PC-9 (cell line): ENCODE results near the gene EPHA7. TPM values are rescaled to one million over a fixed set of nuclear protein-coding genes. Genes with fewer than 3 reads are reported as not detected.

ENCODE experiments used
- BruUV-seq: library from RNA; stranded (reverse); fragments of 400-500 nt; replicated peaks from 2 replicates; lab custom pipeline; 2021; lab: Mats Ljungman, UMichigan
- CTCF ChIA-PET: fragments of 300-600 bp; sonication (Branson Sonifier 250); formaldehyde crosslinking; loops from one replicate; lab custom pipeline; 2022; ENCODE audit warnings: antibody characterized with exemption; lab: Charles Lee
- POLR2A ChIA-PET: fragments of 300-600 bp; sonication (Branson Sonifier 250); formaldehyde crosslinking; loops from one replicate; lab custom pipeline; 2022; ENCODE audit warnings: antibody characterized with exemption; ENCODE audit not compliant: unreplicated experiment; lab: Charles Lee
- DNase-seq, 2 experiments: peaks; one replicate each; pipeline versions ENCODE4 v3.0.0 to v3.0.0-alpha.2; 2015 to 2022; ENCODE audit warnings: mixed read lengths in 1 of 2
- H2AFZ ChIP-seq: fragments of 200-600 bp; sonication (generic); 2 replicates; pipeline ENCODE4 v1.8.1; 2017; ENCODE audit warnings: antibody characterized with exemption
- H3F3A ChIP-seq: fragments of 200-600 bp; sonication (generic); 2 replicates; pipeline ENCODE4 v1.8.1; 2017; ENCODE audit warnings: antibody characterized with exemption, mild to moderate bottlenecking, low read depth; ENCODE audit not compliant: insufficient read depth
- H3K27ac ChIP-seq: fragments of 200-600 bp; sonication (generic); 2 replicates; pipeline ENCODE4 v1.6.1; 2016; ENCODE audit warnings: mixed run types
- H3K27me3 ChIP-seq: fragments of 200-600 bp; sonication (generic); 2 replicates; pipeline ENCODE4 v1.6.1; 2016; ENCODE audit warnings: low read depth, mixed run types; ENCODE audit not compliant: insufficient read depth
- H3K36me3 ChIP-seq: fragments of 200-600 bp; sonication (generic); 2 replicates; pipeline ENCODE4 v1.6.1; 2016; ENCODE audit warnings: low read depth, mixed run types
- H3K4me1 ChIP-seq: fragments of 200-600 bp; sonication (generic); replicated peaks from 2 replicates; pipeline ENCODE4 v1.6.1; 2016; ENCODE audit warnings: mixed run types; ENCODE audit not compliant: insufficient read depth
- H3K4me2 ChIP-seq: fragments of 200-600 bp; sonication (generic); 2 replicates; pipeline ENCODE4 v1.6.1; 2017; ENCODE audit warnings: mixed run types
- H3K4me3 ChIP-seq: fragments of 200-600 bp; sonication (generic); 2 replicates; pipeline ENCODE4 v1.6.1; 2016; ENCODE audit warnings: mixed run types
- H3K79me2 ChIP-seq: fragments of 200-600 bp; sonication (generic); 2 replicates; pipeline ENCODE4 v1.6.1; 2017; ENCODE audit warnings: low read depth, mixed run types
- H3K9me2 ChIP-seq: fragments of 200-600 bp; sonication (generic); 2 replicates; pipeline ENCODE4 v1.8.1; 2017; ENCODE audit warnings: mild to moderate bottlenecking; ENCODE audit not compliant: insufficient read depth
- H3K9me3 ChIP-seq: fragments of 200-600 bp; sonication (generic); 2 replicates; pipeline ENCODE4 v1.8.1; 2016; ENCODE audit warnings: low read depth; ENCODE audit not compliant: insufficient read depth
- H4K20me1 ChIP-seq: fragments of 200-600 bp; sonication (generic); 2 replicates; pipeline ENCODE4 v1.8.1; 2017; ENCODE audit not compliant: insufficient read depth
- EZH2 ChIP-seq: fragments of 200-600 bp; sonication (generic); IDR thresholded peaks from 2 replicates; pipeline ENCODE4 v1.8.0; 2017; ENCODE audit warnings: antibody characterized with exemption, low read depth
- intact Hi-C: fragments of 100-400 bp; cut with micrococcal nuclease; formaldehyde crosslinking; loops from one replicate; pipeline ENCODE4 v1.10.0; 2022; ENCODE audit not compliant: unreplicated experiment
- total RNA-seq: library from RNA; stranded (reverse); gene quantifications from 2 replicates; pipeline ENCODE4 v1.2.3, GENCODE V29; 2021
- TF ChIP-seq, protein P1 (sequence below): fragments of 200-600 bp; sonication (generic); conservative IDR thresholded peaks from 2 replicates; pipeline ENCODE4 v1.6.1; 2017; ENCODE audit warnings: mixed run types, antibody characterized with exemption, mild to moderate bottlenecking, moderate library complexity

The EPHA7 gene
- total RNA-seq, 1 experiment from 2014 or later, result 0.57 TPM

DNA sequence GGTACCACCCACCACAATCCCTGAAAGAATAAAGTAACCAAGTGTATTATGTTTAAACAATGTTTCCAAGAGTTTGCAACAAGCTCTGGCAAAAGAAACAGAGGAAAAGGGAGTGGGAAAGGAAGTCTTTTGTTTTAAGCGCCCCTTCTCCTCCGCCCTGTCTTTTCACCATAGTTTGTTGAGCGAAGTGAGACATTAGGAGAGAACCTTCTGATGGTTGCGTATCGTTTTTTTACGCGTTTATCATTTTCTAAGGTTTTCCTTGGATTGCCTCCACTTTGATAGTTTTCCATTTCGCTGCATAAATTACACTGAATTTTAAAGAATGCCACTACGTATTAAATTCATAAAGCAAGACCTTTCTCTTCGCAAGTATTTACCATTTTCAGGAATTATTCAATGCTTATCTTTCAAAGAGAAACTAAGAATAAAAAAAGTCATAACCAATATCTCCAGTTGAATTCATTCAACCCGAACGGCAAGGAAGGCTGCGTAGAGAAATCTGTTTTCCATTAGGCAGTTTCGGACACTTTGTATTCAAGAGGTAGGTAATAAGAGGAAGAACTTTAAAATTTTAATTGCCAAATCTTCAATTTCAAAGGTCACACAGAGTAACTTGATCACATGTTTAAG is 920 bp upstream of the EPHA7 start:
- Histone ChIP-seq H3K9me3 (no peaks in the 10 kb centered on the region), H3K27me3 (no peaks in the 10 kb centered on the region), H3K4me3 (peak overlapping the region; percentile 50; the same call in 1 of the 2 replicates), H3K79me2 (no peaks in the 10 kb centered on the region), H4K20me1 (no peaks in the 10 kb centered on the region), H3F3A (no peaks in the 10 kb centered on the region), H2AFZ (no peak overlapping the region), H3K4me2 (peak overlapping the region; percentile 81; the same call in 1 of the 2 replicates), H3K36me3 (no peaks in the 10 kb centered on the region), H3K4me1 (no peaks in the 10 kb centered on the region), H3K9me2 (no peaks in the 10 kb centered on the region), H3K27ac (no peak overlapping the region)
- intact Hi-C loops, result loop anchor here (5.0 kb wide), 1 partner anchor 608 kb away; no protein-coding TSS in a partner anchor
- POLR2A ChIA-PET, result interaction anchor here (0.6 to 0.7 kb wide), 3 partner anchors 474 to 641 kb away, joined by 3 to 6 read pairs (median 5); no protein-coding TSS in a partner anchor
- no peak for DNase-seq
- TF ChIP-seq, protein P1, sequence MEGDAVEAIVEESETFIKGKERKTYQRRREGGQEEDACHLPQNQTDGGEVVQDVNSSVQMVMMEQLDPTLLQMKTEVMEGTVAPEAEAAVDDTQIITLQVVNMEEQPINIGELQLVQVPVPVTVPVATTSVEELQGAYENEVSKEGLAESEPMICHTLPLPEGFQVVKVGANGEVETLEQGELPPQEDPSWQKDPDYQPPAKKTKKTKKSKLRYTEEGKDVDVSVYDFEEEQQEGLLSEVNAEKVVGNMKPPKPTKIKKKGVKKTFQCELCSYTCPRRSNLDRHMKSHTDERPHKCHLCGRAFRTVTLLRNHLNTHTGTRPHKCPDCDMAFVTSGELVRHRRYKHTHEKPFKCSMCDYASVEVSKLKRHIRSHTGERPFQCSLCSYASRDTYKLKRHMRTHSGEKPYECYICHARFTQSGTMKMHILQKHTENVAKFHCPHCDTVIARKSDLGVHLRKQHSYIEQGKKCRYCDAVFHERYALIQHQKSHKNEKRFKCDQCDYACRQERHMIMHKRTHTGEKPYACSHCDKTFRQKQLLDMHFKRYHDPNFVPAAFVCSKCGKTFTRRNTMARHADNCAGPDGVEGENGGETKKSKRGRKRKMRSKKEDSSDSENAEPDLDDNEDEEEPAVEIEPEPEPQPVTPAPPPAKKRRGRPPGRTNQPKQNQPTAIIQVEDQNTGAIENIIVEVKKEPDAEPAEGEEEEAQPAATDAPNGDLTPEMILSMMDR, result no peak
- TF ChIP-seq EZH2, result no peak
- BruUV-seq, result no TSS peak
- CTCF ChIA-PET, result no interaction called here

DNA sequence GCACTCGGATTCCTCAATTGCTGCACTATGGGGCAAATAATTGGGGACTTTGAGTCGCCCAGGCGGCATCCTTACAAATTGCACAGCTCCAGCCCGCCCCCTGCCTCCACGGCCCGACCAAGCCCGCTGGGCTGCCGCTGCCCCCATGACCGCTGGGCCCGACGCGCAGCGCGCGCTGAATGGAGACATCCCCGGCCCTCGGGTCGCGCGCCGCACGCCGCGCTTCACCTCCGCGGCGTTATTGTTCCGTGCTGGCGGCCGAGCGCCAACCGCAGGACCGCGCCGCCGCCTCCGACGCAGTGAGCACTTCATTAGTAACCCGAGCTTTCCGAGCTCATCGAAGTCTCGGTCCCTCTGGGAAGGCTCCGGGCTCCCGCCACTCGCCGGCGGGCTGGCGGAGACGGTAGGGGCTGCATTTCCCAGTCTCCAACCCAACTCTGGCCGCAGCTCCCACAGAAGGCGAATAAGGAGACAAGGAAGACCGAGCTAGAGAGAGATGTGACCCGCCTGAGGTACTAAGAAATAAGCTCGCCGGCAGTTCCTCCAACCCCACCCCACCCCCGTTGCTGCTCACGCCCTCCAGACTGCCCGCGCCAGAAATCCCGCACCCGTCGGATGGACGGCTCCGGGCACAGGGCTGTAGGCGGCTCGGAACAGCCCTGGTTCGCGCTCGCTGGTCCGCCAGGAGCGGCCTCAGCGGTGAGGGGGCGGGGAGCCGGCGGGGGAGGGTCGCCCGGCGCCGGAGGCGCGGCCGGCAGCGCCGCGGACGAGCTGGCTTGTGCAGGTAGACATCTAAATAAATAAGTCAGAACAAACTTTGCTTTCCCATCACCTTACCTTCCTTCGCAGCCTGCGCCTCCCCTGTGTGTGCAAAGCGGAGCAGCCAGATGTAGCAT is 703 bp downstream of the EPHA7 start:
- H3K27me3 ChIP-seq, result no peaks in the 10 kb centered on the region
- no TSS peak for BruUV-seq
- intact Hi-C loops, result no loop called here
- CTCF ChIA-PET, result interaction anchor here (0.7 kb wide), 2 partner anchors 161 to 638 kb away, joined by 3 read pairs; no protein-coding TSS in a partner anchor
- no peaks in the 10 kb centered on the region for H4K20me1 ChIP-seq
- H3F3A ChIP-seq, result no peaks in the 10 kb centered on the region
- POLR2A ChIA-PET, result interaction anchor here (0.9 kb wide), 1 partner anchor 439 kb away, joined by 3 read pairs; no protein-coding TSS in a partner anchor
- no peaks in the 10 kb centered on the region for H3K9me3 ChIP-seq
- peak in 1 of 2 experiments; percentile 45 for DNase-seq
- H3K27ac ChIP-seq, result no peak overlapping the region
- no peak for TF ChIP-seq EZH2
- TF ChIP-seq, protein P1, result no peak
- H3K9me2 ChIP-seq, result no peaks in the 10 kb centered on the region
- H2AFZ ChIP-seq, result peak overlapping the region; percentile 69
- H3K4me1 ChIP-seq, result no peaks in the 10 kb centered on the region
- H3K4me3 ChIP-seq, result peak overlapping the region; percentile 50
- H3K79me2 ChIP-seq, result no peaks in the 10 kb centered on the region
- H3K36me3 ChIP-seq, result no peaks in the 10 kb centered on the region
- H3K4me2 ChIP-seq, result peak overlapping the region; percentile 81

DNA sequence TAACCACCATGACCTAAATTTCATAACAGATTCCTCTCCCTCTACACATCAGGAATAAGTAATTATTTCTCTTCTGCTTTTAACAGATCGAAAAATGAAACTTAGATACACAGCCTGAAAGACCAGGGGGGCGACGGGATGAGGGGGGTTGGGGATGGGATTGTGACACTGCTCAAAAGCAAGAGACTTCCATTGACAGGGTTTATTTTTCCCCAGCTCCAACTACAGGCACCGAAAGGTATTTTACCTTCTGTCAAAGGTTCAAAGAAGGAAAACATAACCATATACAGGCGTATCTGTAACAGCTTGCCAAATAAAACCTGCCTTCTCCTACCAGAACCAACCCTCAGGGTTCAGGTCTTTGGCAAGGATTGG is 1.3 kb downstream of the EPHA7 start:
- TF ChIP-seq EZH2, result no peak
- TF ChIP-seq, protein P1, result no peak
- Histone ChIP-seq H3K4me1 (no peaks in the 10 kb centered on the region), H3K27ac (no peak overlapping the region), H3F3A (no peaks in the 10 kb centered on the region), H3K79me2 (no peaks in the 10 kb centered on the region), H2AFZ (peak overlapping the region; percentile 69), H3K9me2 (no peaks in the 10 kb centered on the region), H3K36me3 (no peaks in the 10 kb centered on the region), H3K4me2 (peak overlapping the region; percentile 81), H3K9me3 (no peaks in the 10 kb centered on the region), H4K20me1 (no peaks in the 10 kb centered on the region), H3K4me3 (peak overlapping the region; percentile 50; the same call in 1 of the 2 replicates), H3K27me3 (no peaks in the 10 kb centered on the region)
- DNase-seq, result no peak
- ChIA-PET POLR2A (no interaction called here), CTCF (no interaction called here)
- intact Hi-C loops, result no loop called here
- BruUV-seq, result no TSS peak
